HG03378 (cell line): ENCODE measurements around the gene PEX12.
"Not testable (repeated sequence)": the region's sequence is repeated elsewhere in the genome, so short reads cannot be mapped to it uniquely, and the experiment has no call there.

Experiments used
- ATAC-seq: cut with Tn5 transposase; IDR thresholded peaks from one replicate; pipeline ENCODE4 v1.9.1; 2021; ENCODE audit warnings: mild to moderate bottlenecking, moderate library complexity; ENCODE audit not compliant: unreplicated experiment

The PEX12 gene

GRCh38 chr17:35537601-35538141 lies 40.7 kb downstream of the PEX12 start, which contains the start of gene SLFN12L:
Gene SLFN12L, minus strand, starts transcription at chr17:35537678. Its CDS starts 15,314 bp downstream, at chr17:35522364.
- ATAC-seq, result no peak

- no peak for ATAC-seq
Measured at GRCh38 chr17:35536664-35537171, 41.7 kb downstream of the PEX12 start.

DNA sequence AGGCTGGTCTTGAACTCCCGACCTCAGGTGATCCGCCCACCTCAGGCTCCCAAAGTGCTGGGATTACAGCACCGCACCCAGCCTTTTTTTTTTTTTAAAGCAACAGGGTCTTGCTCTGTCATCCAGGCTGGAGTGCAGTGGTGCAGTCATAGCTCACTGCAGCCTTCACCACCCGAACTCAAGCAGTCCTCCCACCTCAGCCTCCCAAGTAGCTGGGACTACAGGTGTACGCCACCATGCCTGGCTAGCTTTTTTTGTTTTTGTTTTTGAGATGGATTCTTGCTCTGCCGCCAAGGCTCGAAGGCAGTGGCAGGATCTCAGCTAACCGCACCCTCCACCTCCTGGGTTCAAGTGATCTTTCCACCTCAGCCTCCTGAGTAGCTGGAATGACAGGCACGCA lies 43.0 kb downstream of the PEX12 start:
- ATAC-seq, result not testable (repeated sequence)

DNA sequence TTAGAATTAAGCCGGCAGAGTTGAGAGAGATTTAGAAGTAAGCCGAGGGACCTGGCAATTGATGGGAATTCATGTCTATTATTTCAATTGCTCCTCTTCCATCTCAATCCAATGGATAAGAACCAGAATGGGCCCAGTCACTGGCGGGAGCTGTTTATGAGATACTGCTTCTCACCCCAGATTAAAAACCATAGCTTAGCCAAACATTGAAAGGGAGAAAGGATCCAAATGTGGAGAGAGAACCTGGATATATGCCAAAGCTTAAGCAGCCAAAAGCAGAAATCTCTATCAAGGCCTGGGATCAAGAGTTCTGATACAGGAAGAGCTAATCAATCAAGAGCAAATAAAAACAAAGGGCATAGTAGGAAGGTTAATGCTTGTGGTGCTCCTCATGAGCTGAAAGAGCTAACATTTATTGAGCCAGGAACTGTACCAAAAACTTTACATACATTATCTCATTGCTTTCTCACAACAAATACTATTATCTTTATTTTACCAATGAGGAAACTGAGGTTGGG lies 43.7 kb downstream of the PEX12 start:
- ATAC-seq, result no peak

DNA sequence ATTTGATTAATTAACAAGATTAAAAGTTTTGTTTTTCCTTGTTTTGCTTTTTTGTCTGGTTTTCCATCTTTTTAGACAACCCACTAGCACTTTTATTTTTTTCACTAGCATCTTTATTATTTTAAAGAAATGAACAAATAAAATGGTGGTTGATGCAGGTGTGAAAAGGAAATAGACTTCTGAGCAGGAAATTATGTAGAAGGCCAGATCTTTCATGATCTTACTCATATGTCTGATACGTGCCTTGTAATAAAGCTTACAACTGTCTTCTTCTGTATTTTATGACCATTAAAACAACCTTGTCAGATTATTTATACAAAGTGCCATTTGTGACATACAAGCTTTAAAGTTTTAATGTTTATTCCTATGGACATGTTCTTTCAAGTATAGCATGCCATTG lies 47.2 kb downstream of the PEX12 start:
- no peak for ATAC-seq

- ATAC-seq, result no peak
Measured at GRCh38 chr17:35529866-35530265, 48.5 kb downstream of the PEX12 start.

DNA sequence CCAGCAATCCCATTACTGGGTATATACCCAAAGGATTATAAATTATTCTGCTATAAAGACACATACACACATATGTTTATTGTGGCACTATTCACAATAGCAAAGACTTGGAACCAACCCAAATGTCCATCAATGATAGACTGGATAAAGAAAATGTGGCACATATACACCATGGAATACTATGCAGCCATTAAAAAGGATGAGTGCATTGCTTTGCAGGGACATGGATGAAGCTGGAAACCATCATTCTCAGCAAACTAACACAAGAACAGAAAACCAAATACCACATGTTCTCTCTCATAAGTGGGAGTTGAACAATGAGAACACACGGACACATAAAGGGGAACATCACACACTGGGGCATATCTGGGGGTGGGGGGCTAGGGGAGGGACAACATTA lies 49.0 kb downstream of the PEX12 start:
- not testable (repeated sequence) for ATAC-seq
